Skeletal muscle satellite cell (primary cell): ENCODE results near the gene CDC42BPB.
"Not testable (repeated sequence)": the region's sequence is repeated elsewhere in the genome, so short reads cannot be mapped to it uniquely, and the experiment has no call there.

Experiments used
- H3K27me3 ChIP-seq: 2 replicates; pipeline ENCODE4 v1.7.0; 2013; ENCODE audit warnings: low read length; ENCODE audit not compliant: control insufficient read depth, insufficient read depth
- H3K36me3 ChIP-seq: 2 replicates; pipeline ENCODE4 v1.7.0; 2013; ENCODE audit warnings: mild to moderate bottlenecking, control low read depth, low read length; ENCODE audit not compliant: insufficient read depth
- H3K4me1 ChIP-seq: 2 replicates; pipeline ENCODE4 v1.7.0; 2013; ENCODE audit warnings: low read length; ENCODE audit not compliant: control insufficient read depth, insufficient read depth
- H3K4me2 ChIP-seq: 2 replicates; pipeline ENCODE4 v1.7.0; 2013; ENCODE audit warnings: mild to moderate bottlenecking, low read length
- H3K4me3 ChIP-seq: 2 replicates; pipeline ENCODE4 v1.7.0; 2013; ENCODE audit warnings: low read length
- H3K9ac ChIP-seq: 2 replicates; pipeline ENCODE4 v1.7.0; 2013; ENCODE audit warnings: mild to moderate bottlenecking, low read depth, low read length, moderate library complexity
- H3K9me3 ChIP-seq: replicated peaks from 2 replicates; pipeline ENCODE4 v1.7.0; 2013; ENCODE audit warnings: mild to moderate bottlenecking, control low read depth, low read length

CDC42BPB gene

DNA sequence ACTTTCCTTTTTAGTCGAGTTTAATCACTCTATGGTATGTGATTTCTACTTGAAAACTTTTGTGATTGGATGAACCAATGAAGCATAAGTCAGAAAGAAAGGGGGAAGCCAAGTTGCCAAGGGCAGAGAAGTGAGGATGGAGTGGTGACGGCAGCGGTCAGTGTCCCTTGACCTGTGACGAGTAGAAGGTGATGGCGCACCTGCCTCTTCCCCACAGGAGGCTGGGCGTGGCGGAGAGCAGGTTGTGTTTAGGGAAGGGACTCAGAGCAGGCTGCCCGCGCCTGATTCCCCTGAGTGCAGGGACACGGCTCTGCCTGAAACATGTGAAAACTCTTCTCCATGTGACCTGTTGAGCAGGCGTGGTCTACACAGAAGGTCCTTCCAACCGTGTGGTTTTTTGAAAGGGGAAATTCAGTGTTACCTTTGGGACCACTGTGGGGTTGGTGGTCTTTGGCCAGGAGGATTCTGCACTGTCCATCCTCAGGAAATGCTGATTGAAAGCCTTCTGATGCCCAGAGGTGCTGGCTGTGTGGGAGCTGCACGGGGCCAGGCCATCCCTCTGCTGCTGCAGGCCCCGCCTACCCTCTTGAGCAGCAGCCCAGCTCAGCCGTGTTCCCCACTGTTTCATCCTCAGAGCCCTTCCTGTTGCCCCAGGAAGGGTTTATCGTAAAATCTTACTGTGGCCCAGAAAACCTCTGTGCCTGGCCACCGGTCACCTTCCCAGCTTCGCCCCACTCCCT lies 158.4 kb downstream of the CDC42BPB start:
- H3K36me3 ChIP-seq: peaks cover 16% of the 10 kb centered on the region
- H3K9ac ChIP-seq: no peak overlapping the region
- H3K4me1 ChIP-seq: no peaks in the 10 kb centered on the region

DNA sequence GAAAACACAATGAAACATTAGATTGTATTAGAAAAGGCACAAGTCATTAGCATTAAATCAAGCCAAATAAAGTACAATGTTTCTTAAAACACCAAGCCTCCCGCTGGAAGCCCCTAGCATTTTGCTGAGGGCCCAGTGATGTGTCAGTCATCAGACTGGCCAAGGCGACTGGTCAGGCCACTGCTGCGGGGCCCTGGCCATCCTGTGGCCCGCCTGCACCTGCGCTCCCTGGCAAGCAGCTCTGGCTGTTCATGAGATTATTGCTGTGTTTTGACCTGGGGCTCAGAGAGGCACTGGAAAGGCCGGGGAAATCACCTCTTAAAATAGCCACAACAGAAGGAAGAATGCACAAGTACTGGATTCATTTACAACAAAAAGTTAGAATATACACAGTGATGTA lies 159.1 kb downstream of the CDC42BPB start:
- peaks cover 16% of the 10 kb centered on the region for H3K36me3 ChIP-seq
- no peak overlapping the region for H3K4me3 ChIP-seq
- no peak overlapping the region for H3K9ac ChIP-seq
- no peaks in the 10 kb centered on the region for H3K9me3 ChIP-seq
- H3K4me1 ChIP-seq: peaks cover 4% of the 10 kb centered on the region
- no peak overlapping the region for H3K4me2 ChIP-seq
- H3K27me3 ChIP-seq: no peaks in the 10 kb centered on the region

More for the DNA sequence above, 158.4 kb downstream of the CDC42BPB start:
- Histone ChIP-seq H3K27me3 (no peaks in the 10 kb centered on the region), H3K4me2 (no peak overlapping the region), H3K4me3 (no peak overlapping the region), H3K9me3 (no peaks in the 10 kb centered on the region)

GRCh38 chr14:102897299-102898027 lies 159.9 kb downstream of the CDC42BPB start:
- peaks cover 5% of the 10 kb centered on the region for H3K4me1 ChIP-seq
- no peak overlapping the region for H3K4me3 ChIP-seq
- no peak overlapping the region for H3K9ac ChIP-seq
- no peaks in the 10 kb centered on the region for H3K9me3 ChIP-seq
- peaks cover 16% of the 10 kb centered on the region for H3K36me3 ChIP-seq
- no peaks in the 10 kb centered on the region for H3K27me3 ChIP-seq
- H3K4me2 ChIP-seq: no peak overlapping the region

GRCh38 chr14:102896735-102897134 lies 160.6 kb downstream of the CDC42BPB start:
- H3K4me3 ChIP-seq, H3K4me2 ChIP-seq, H3K9me3 ChIP-seq, H3K9ac ChIP-seq, H3K4me1 ChIP-seq, H3K27me3 ChIP-seq: not testable (repeated sequence)
- H3K36me3 ChIP-seq: peaks cover 16% of the 10 kb centered on the region

GRCh38 chr14:102893452-102893851 lies 163.9 kb downstream of the CDC42BPB start:
- Histone ChIP-seq H3K36me3 (peaks cover 17% of the 10 kb centered on the region), H3K4me3 (no peak overlapping the region), H3K27me3 (no peaks in the 10 kb centered on the region), H3K9me3 (no peaks in the 10 kb centered on the region), H3K4me1 (peaks cover 5% of the 10 kb centered on the region), H3K9ac (no peak overlapping the region), H3K4me2 (no peak overlapping the region)

DNA sequence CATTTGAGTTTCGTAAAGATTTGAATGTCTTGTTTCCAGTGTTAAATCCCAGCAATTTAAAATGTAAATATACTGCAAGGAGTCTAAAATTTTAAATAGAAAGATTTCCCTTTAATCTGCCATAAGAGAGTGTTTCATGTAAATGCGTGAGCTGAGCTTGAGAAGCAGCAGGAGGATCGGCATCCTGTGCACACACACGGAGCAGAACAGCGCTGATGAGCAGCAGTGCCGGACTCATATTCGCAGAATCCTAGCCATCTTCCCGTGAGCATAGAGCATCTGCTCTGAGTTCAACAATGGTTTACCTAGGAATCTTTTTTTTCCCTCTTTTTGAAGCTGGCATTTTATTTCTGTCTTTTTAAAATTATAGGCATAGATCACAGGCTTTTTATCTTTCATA lies 164.7 kb downstream of the CDC42BPB start:
- Histone ChIP-seq H3K4me1 (peaks cover 5% of the 10 kb centered on the region), H3K36me3 (peaks cover 20% of the 10 kb centered on the region), H3K4me3 (no peak overlapping the region), H3K9me3 (no peaks in the 10 kb centered on the region), H3K4me2 (no peak overlapping the region), H3K27me3 (no peaks in the 10 kb centered on the region), H3K9ac (no peak overlapping the region)

- Histone ChIP-seq H3K9ac (no peak overlapping the region), H3K36me3 (peaks cover 25% of the 10 kb centered on the region), H3K9me3 (no peaks in the 10 kb centered on the region), H3K4me2 (no peak overlapping the region), H3K27me3 (no peaks in the 10 kb centered on the region), H3K4me3 (no peak overlapping the region), H3K4me1 (peaks cover 5% of the 10 kb centered on the region)
These were observed 165.8 kb downstream of the CDC42BPB start for GRCh38 chr14:102891556-102891955.

- H3K27me3 ChIP-seq: no peaks in the 10 kb centered on the region
- H3K4me2 ChIP-seq: no peak overlapping the region
- no peaks in the 10 kb centered on the region for H3K9me3 ChIP-seq
- peaks cover 5% of the 10 kb centered on the region for H3K4me1 ChIP-seq
- H3K9ac ChIP-seq: no peak overlapping the region
- H3K36me3 ChIP-seq: peaks cover 25% of the 10 kb centered on the region
- H3K4me3 ChIP-seq: no peak overlapping the region
These were observed 166.2 kb downstream of the CDC42BPB start for GRCh38 chr14:102891111-102891510.

- Histone ChIP-seq H3K36me3 (peaks cover 19% of the 10 kb centered on the region), H3K9me3 (no peaks in the 10 kb centered on the region), H3K4me1 (peaks cover 5% of the 10 kb centered on the region), H3K4me3 (no peak overlapping the region), H3K27me3 (no peaks in the 10 kb centered on the region), H3K9ac (no peak overlapping the region), H3K4me2 (no peak overlapping the region)
These were observed 167.7 kb downstream of the CDC42BPB start for GRCh38 chr14:102889615-102890014.

- Histone ChIP-seq H3K9ac (no peak overlapping the region), H3K9me3 (no peaks in the 10 kb centered on the region), H3K27me3 (no peaks in the 10 kb centered on the region), H3K4me3 (no peak overlapping the region), H3K36me3 (peaks cover 20% of the 10 kb centered on the region), H3K4me1 (peaks cover 5% of the 10 kb centered on the region), H3K4me2 (no peak overlapping the region)
These were observed 168.6 kb downstream of the CDC42BPB start for GRCh38 chr14:102888748-102889147.

DNA sequence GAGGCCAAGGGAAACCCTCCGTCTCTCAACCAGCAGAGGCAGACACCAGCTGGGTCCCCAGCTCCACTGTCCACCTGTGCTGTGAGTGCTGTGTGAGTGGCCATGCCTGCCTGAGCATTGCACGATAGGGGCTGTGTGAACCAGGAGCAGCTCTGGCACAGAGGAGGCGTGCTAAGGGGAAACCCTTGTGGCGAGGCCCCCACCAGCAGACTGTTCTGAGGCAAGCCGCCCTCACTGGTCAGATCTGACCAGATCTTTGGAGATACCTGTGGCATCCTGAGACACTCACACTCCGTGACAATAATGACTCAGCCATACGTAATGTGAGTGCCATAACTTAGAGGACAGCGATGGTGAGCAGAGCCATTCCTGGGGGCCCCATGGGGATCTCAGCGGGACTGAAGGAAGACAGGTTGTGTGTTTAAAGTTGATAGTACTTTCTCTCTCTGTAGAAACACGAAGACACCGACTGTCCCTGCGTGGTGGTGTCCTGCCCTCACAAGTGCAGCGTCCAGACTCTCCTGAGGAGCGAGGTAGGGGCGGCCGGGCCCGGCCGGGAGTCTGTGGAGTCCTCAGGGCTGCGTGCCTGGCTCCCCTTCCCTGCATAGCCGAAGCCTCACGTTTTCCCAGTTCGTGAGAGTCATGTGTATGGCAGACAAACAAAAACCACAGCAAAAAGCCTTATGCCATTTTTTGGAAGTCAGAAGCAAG lies 171.5 kb downstream of the CDC42BPB start:
- Histone ChIP-seq H3K9me3 (no peaks in the 10 kb centered on the region), H3K4me3 (no peak overlapping the region), H3K4me2 (no peak overlapping the region), H3K9ac (no peak overlapping the region), H3K36me3 (peaks cover 20% of the 10 kb centered on the region), H3K27me3 (no peaks in the 10 kb centered on the region), H3K4me1 (no peaks in the 10 kb centered on the region)
